ENCODE data around the gene HDAC7. TPM values are rescaled to one million over a fixed set of nuclear protein-coding genes. Genes with fewer than 3 reads are reported as not detected.

Gene HDAC7
- total RNA-seq, 1 donor from 2014 or later = 92.2 TPM

DNA sequence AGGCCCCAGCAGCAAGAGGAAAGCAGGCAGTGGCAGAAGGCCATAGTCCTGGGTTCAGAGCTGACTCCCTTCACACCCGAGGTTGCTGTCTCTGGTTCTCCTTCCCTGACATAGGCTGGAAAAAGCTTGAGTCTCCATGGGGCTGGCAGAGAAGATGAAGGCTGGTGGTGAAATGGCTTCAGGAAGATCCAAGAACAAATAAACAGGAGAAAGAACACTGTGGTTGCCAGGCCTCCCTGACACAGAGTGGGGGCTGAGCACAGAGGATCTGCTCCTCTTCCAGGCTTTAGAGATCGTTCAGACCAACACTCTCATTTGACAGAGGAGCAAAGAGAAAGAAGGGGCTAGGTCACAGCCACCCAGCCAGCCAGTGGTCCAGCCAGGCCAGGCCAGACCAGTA is 14.3 kb downstream of the HDAC7 start:
- Histone ChIP-seq H4K20me1 (ENCODE audit: insufficient read depth, low read length) (peaks cover 97% of the 10 kb centered on the region), H3K4me2 (ENCODE audit: low read length) (no peak overlapping the region), H3K4me3 (ENCODE audit: insufficient read depth, low read depth, low read length) (no peak overlapping the region), H3K4me1 (ENCODE audit: insufficient read depth, low read length) (peaks cover 31% of the 10 kb centered on the region), H3K27me3 (ENCODE audit: insufficient read depth, low read length) (no peaks in the 10 kb centered on the region), H3K36me3 (ENCODE audit: insufficient read depth, low read length) (no peaks in the 10 kb centered on the region), H3K79me2 (ENCODE audit: insufficient read depth, low read length) (peaks cover 100% of the 10 kb centered on the region), H3K9ac (ENCODE audit: low read length) (no peak overlapping the region), H3K9me3 (ENCODE audit: insufficient read depth, low read depth, low read length) (no peaks in the 10 kb centered on the region), H3K27ac (ENCODE audit: low read depth, low read length) (no peak overlapping the region), H2AFZ (ENCODE audit: low read depth, low read length) (no peak overlapping the region)
- peaks cover 11% of the 10 kb centered on the region for H3K36me3 Mint-ChIP-seq (ENCODE audit: low read depth, unreplicated experiment)
- DNase-seq (ENCODE audit: low read depth) (no peak), FAIRE-seq (no peak)
- no peak for TF ChIP-seq EZH2 (IDR thresholded peaks at IDR 0.05; ENCODE audit: insufficient read depth, low read length)
- TF ChIP-seq, protein P1, sequence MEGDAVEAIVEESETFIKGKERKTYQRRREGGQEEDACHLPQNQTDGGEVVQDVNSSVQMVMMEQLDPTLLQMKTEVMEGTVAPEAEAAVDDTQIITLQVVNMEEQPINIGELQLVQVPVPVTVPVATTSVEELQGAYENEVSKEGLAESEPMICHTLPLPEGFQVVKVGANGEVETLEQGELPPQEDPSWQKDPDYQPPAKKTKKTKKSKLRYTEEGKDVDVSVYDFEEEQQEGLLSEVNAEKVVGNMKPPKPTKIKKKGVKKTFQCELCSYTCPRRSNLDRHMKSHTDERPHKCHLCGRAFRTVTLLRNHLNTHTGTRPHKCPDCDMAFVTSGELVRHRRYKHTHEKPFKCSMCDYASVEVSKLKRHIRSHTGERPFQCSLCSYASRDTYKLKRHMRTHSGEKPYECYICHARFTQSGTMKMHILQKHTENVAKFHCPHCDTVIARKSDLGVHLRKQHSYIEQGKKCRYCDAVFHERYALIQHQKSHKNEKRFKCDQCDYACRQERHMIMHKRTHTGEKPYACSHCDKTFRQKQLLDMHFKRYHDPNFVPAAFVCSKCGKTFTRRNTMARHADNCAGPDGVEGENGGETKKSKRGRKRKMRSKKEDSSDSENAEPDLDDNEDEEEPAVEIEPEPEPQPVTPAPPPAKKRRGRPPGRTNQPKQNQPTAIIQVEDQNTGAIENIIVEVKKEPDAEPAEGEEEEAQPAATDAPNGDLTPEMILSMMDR (IDR thresholded peaks at IDR 0.05; ENCODE audit: insufficient read depth, low read depth, low read length) = no peak
- H3K4me3 Mint-ChIP-seq (ENCODE audit: unreplicated experiment) = no peak overlapping the region
- no peaks in the 10 kb centered on the region for H3K9me3 Mint-ChIP-seq (ENCODE audit: unreplicated experiment)
- H3K27me3 Mint-ChIP-seq (ENCODE audit: low read depth, unreplicated experiment) = no peaks in the 10 kb centered on the region
- H3K4me1 Mint-ChIP-seq (ENCODE audit: low read depth, unreplicated experiment) = peaks cover 47% of the 10 kb centered on the region
- no peak overlapping the region for H3K27ac Mint-ChIP-seq (ENCODE audit: unreplicated experiment)

DNA sequence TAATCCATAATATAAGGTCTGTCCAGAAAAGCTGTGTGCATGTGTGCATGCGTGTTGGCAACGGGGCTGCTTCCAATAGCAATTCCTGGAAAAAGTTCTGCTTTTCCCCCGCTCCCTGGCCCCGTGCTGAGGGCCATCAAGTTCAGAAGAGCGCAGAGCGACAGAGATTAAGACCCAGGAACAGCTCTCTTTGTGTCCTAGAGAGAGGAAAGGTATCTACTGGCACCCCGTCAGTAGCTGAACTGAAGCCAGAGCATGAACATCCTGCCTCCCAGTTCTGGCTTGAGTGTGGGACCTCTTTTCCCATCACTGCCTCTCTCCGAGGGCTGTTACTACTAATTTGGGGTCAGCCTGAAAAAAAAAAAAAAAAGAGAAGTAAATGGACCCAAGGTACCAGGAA is 15.5 kb downstream of the HDAC7 start:
- H3K9ac ChIP-seq (ENCODE audit: low read length) = no peak overlapping the region
- Mint-ChIP-seq H3K4me1 (ENCODE audit: low read depth, unreplicated experiment) (peaks cover 40% of the 10 kb centered on the region), H3K27me3 (ENCODE audit: low read depth, unreplicated experiment) (no peaks in the 10 kb centered on the region), H3K4me3 (ENCODE audit: unreplicated experiment) (no peak overlapping the region), H3K9me3 (ENCODE audit: unreplicated experiment) (no peaks in the 10 kb centered on the region), H3K27ac (ENCODE audit: unreplicated experiment) (no peak overlapping the region), H3K36me3 (ENCODE audit: low read depth, unreplicated experiment) (peaks cover 11% of the 10 kb centered on the region)
- H3K27me3 ChIP-seq (ENCODE audit: insufficient read depth, low read length) = no peaks in the 10 kb centered on the region
- no peak overlapping the region for H3K4me2 ChIP-seq (ENCODE audit: low read length)
- H3K4me3 ChIP-seq (ENCODE audit: insufficient read depth, low read depth, low read length) = no peak overlapping the region
- FAIRE-seq (no peak), DNase-seq (ENCODE audit: low read depth) (no peak)
- no peak overlapping the region for H3K27ac ChIP-seq (ENCODE audit: low read depth, low read length)
- no peak overlapping the region for H2AFZ ChIP-seq (ENCODE audit: low read depth, low read length)
- no peaks in the 10 kb centered on the region for H3K36me3 ChIP-seq (ENCODE audit: insufficient read depth, low read length)
- peaks cover 100% of the 10 kb centered on the region for H3K79me2 ChIP-seq (ENCODE audit: insufficient read depth, low read length)
- TF ChIP-seq EZH2 (IDR thresholded peaks at IDR 0.05; ENCODE audit: insufficient read depth, low read length) = no peak
- TF ChIP-seq, protein P1 (IDR thresholded peaks at IDR 0.05; ENCODE audit: insufficient read depth, low read depth, low read length) = no peak
- H3K9me3 ChIP-seq (ENCODE audit: insufficient read depth, low read depth, low read length) = no peaks in the 10 kb centered on the region
- H3K4me1 ChIP-seq (ENCODE audit: insufficient read depth, low read length) = peaks cover 25% of the 10 kb centered on the region
- peaks cover 100% of the 10 kb centered on the region for H4K20me1 ChIP-seq (ENCODE audit: insufficient read depth, low read length)

DNA sequence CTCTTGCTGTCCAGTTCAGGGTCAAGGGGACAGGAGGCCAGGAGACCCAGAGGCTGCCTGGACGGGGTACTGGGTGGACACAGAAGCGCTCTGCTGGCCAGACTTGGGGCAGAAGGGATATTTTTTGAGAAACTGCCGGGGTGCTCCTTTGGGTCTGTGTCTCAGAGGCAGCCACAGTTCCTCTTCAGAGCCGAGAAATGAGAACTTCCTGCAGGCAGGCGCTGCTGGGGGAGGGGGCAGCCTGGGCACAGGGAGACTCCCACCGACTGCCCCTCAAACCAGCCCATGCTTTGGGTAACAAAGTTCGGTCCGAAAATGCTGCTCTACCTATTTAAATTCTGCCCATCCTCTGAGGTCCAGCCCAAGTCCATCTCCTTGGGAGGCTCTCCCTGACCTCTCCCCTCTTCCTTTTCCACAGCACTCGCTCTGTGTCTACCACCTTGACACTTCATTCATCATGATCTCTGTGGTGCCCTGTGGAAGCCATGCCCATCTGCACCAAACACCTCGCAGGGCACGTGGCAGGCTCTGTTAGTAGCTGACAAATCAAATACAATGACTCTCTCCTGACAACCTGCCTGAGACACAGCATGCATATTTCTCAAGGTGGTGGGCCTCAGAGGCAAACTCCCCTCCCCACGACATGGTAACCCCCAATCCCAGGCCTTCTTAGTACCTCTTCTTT is 16.4 kb downstream of the HDAC7 start:
- Mint-ChIP-seq H3K4me1 (ENCODE audit: low read depth, unreplicated experiment) (peaks cover 32% of the 10 kb centered on the region), H3K9me3 (ENCODE audit: unreplicated experiment) (no peaks in the 10 kb centered on the region), H3K27ac (ENCODE audit: unreplicated experiment) (no peak overlapping the region), H3K4me3 (ENCODE audit: unreplicated experiment) (no peak overlapping the region), H3K27me3 (ENCODE audit: low read depth, unreplicated experiment) (no peaks in the 10 kb centered on the region), H3K36me3 (ENCODE audit: low read depth, unreplicated experiment) (peaks cover 12% of the 10 kb centered on the region)
- FAIRE-seq (no peak), DNase-seq (ENCODE audit: low read depth) (no peak)
- Histone ChIP-seq H3K4me2 (ENCODE audit: low read length) (no peak overlapping the region), H3K9ac (ENCODE audit: low read length) (no peak overlapping the region), H3K4me1 (ENCODE audit: insufficient read depth, low read length) (peaks cover 17% of the 10 kb centered on the region), H3K27ac (ENCODE audit: low read depth, low read length) (no peak overlapping the region), H4K20me1 (ENCODE audit: insufficient read depth, low read length) (peaks cover 100% of the 10 kb centered on the region), H3K79me2 (ENCODE audit: insufficient read depth, low read length) (peaks cover 100% of the 10 kb centered on the region), H3K27me3 (ENCODE audit: insufficient read depth, low read length) (no peaks in the 10 kb centered on the region), H3K9me3 (ENCODE audit: insufficient read depth, low read depth, low read length) (no peaks in the 10 kb centered on the region), H3K4me3 (ENCODE audit: insufficient read depth, low read depth, low read length) (no peak overlapping the region), H3K36me3 (ENCODE audit: insufficient read depth, low read length) (peaks cover 2% of the 10 kb centered on the region), H2AFZ (ENCODE audit: low read depth, low read length) (no peak overlapping the region)
- no peak for TF ChIP-seq EZH2 (IDR thresholded peaks at IDR 0.05; ENCODE audit: insufficient read depth, low read length)
- TF ChIP-seq, protein P1 (IDR thresholded peaks at IDR 0.05; ENCODE audit: insufficient read depth, low read depth, low read length) = no peak

Measured in astrocyte (in vitro differentiated cells and primary cell).